Measurements from ENCODE around the gene PTPN7. TPM values are rescaled to one million over a fixed set of nuclear protein-coding genes. Genes with fewer than 3 reads are reported as not detected.

The PTPN7 gene
- total RNA-seq, 1 experiment from 2014 or later: not detected

DNA sequence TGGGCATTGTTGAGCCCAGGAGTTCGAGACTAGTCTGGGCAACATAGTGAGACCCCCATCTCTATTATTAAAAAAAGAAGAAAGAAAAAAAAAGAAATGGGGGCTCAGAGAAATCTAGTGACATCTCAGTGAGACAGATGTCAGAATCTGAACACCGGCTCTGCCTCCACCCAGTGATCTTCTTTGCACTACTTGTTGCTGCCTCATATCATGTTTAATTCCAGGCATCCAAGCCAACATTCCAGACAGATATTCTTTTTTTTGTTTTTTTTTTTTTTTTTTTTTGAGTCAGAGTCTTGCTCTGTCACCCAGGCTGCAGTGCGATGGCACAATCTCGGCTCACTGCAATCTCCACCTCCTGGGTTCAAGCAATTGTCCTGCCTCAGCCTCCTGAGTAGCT, 10.8 kb downstream of the PTPN7 start:
- no peaks in the 10 kb centered on the region for H3K9me3 ChIP-seq (ENCODE audit: low read length)
- H3K4me3 ChIP-seq (ENCODE audit: low read length): no peak overlapping the region
- BruUV-seq (replicated peaks): no TSS peak
- no peak for DNase-seq
- H3K79me2 ChIP-seq (ENCODE audit: low read length): no peaks in the 10 kb centered on the region
- POLR2A ChIA-PET (ENCODE audit: unreplicated experiment): no interaction called here
- H2AFZ ChIP-seq (ENCODE audit: low read length): no peak overlapping the region
- no peak overlapping the region for H3K4me2 ChIP-seq (ENCODE audit: low read length)
- H3K4me1 ChIP-seq (ENCODE audit: insufficient read depth, low read length): peaks cover 6% of the 10 kb centered on the region; the same call in 1 of the 2 replicates
- TF ChIP-seq, protein P1, sequence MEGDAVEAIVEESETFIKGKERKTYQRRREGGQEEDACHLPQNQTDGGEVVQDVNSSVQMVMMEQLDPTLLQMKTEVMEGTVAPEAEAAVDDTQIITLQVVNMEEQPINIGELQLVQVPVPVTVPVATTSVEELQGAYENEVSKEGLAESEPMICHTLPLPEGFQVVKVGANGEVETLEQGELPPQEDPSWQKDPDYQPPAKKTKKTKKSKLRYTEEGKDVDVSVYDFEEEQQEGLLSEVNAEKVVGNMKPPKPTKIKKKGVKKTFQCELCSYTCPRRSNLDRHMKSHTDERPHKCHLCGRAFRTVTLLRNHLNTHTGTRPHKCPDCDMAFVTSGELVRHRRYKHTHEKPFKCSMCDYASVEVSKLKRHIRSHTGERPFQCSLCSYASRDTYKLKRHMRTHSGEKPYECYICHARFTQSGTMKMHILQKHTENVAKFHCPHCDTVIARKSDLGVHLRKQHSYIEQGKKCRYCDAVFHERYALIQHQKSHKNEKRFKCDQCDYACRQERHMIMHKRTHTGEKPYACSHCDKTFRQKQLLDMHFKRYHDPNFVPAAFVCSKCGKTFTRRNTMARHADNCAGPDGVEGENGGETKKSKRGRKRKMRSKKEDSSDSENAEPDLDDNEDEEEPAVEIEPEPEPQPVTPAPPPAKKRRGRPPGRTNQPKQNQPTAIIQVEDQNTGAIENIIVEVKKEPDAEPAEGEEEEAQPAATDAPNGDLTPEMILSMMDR (conservative IDR thresholded peaks at IDR 0.05; ENCODE audit: low read depth, low read length): no peak
- no peak for TF ChIP-seq EZH2 (IDR thresholded peaks at IDR 0.05; ENCODE audit: low read length, unreplicated experiment)
- TF ChIP-seq EZH2phosphoT487 (IDR thresholded peaks at IDR 0.05; ENCODE audit: borderline replicate concordance, low read length): no peak
- no peaks in the 10 kb centered on the region for H3F3A ChIP-seq (ENCODE audit: low read length, unreplicated experiment)
- H3K27ac ChIP-seq (ENCODE audit: low read length): no peak overlapping the region
- no peak for ATAC-seq
- H3K27me3 ChIP-seq (ENCODE audit: low read length): no peaks in the 10 kb centered on the region
- H3K9ac ChIP-seq (ENCODE audit: low read length): no peak overlapping the region
- CTCF ChIA-PET: no interaction called here
- H3K36me3 ChIP-seq (ENCODE audit: low read depth, low read length): no peaks in the 10 kb centered on the region
- H4K20me1 ChIP-seq (ENCODE audit: low read length): no peaks in the 10 kb centered on the region
- H3K9me2 ChIP-seq (replicated peaks; ENCODE audit: low read length): no peaks in the 10 kb centered on the region
- intact Hi-C loops (cut with micrococcal nuclease): no loop called here

DNA sequence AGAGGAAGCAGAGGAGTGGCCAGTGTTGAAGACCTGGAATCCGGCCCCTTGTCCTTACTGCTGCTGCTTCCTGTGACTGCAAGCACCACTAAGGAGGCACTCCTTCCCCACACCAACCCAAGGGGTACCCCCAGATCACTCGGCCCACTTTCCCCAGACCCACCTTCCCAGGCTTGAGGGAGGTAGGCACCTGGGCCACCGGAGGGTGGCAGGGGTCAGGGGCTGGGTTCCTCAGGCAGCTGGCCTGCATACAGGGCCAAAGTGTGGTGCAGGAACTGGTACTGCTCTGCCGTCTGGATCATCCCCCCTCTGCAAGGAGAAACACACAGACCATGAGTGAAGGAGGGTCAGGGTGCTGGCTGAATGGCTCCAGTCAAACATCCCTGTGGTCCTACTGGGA, 12.0 kb downstream of the PTPN7 start:
- Histone ChIP-seq H3K4me2 (ENCODE audit: low read length) (no peak overlapping the region), H3F3A (ENCODE audit: low read length, unreplicated experiment) (no peaks in the 10 kb centered on the region), H3K27me3 (ENCODE audit: low read length) (no peaks in the 10 kb centered on the region), H3K27ac (ENCODE audit: low read length) (no peak overlapping the region), H3K4me1 (ENCODE audit: insufficient read depth, low read length) (peaks cover 8% of the 10 kb centered on the region; the same call in 1 of the 2 replicates), H3K9me3 (ENCODE audit: low read length) (no peaks in the 10 kb centered on the region), H3K9me2 (replicated peaks; ENCODE audit: low read length) (no peaks in the 10 kb centered on the region), H3K79me2 (ENCODE audit: low read length) (peaks cover 7% of the 10 kb centered on the region), H3K4me3 (ENCODE audit: low read length) (no peak overlapping the region), H4K20me1 (ENCODE audit: low read length) (no peaks in the 10 kb centered on the region), H3K36me3 (ENCODE audit: low read depth, low read length) (no peaks in the 10 kb centered on the region), H2AFZ (ENCODE audit: low read length) (no peak overlapping the region), H3K9ac (ENCODE audit: low read length) (no peak overlapping the region)
- TF ChIP-seq EZH2 (IDR thresholded peaks at IDR 0.05; ENCODE audit: low read length, unreplicated experiment): no peak
- TF ChIP-seq EZH2phosphoT487 (IDR thresholded peaks at IDR 0.05; ENCODE audit: borderline replicate concordance, low read length): no peak
- TF ChIP-seq, protein P1 (conservative IDR thresholded peaks at IDR 0.05; ENCODE audit: low read depth, low read length): no peak
- BruUV-seq (replicated peaks): no TSS peak
- POLR2A ChIA-PET (ENCODE audit: unreplicated experiment): no interaction called here
- intact Hi-C loops (cut with micrococcal nuclease): no loop called here
- ATAC-seq (no peak), DNase-seq (no peak)
- CTCF ChIA-PET: no interaction called here

DNA sequence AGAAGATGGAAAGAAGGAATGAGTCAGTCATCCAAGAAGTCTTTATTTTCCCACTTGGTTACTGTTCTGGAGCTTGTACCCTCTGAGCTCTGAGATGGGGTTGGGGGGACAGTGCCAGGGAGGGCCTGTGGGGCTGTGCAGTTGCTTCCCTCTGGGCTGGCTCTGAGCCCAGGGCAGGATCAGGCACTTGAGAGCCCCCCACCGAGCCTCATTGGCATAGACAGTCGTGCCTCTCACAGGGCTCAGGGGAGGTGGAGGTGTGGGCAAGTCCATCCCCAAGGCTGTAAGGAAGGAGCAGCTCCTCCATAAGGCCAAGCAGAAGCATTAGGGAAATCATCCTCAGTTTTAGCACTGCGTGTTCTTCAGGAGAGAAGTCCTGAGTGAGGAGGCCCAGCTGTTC, 13.4 kb downstream of the PTPN7 start:
- no peak overlapping the region for H3K4me3 ChIP-seq (ENCODE audit: low read length)
- H3F3A ChIP-seq (ENCODE audit: low read length, unreplicated experiment): no peaks in the 10 kb centered on the region
- H3K27me3 ChIP-seq (ENCODE audit: low read length): no peaks in the 10 kb centered on the region
- no peaks in the 10 kb centered on the region for H4K20me1 ChIP-seq (ENCODE audit: low read length)
- no peak overlapping the region for H3K9ac ChIP-seq (ENCODE audit: low read length)
- no peak overlapping the region for H3K27ac ChIP-seq (ENCODE audit: low read length)
- TF ChIP-seq EZH2phosphoT487 (IDR thresholded peaks at IDR 0.05; ENCODE audit: borderline replicate concordance, low read length) (no peak), EZH2 (IDR thresholded peaks at IDR 0.05; ENCODE audit: low read length, unreplicated experiment) (no peak)
- TF ChIP-seq, protein P1 (conservative IDR thresholded peaks at IDR 0.05; ENCODE audit: low read depth, low read length): no peak
- DNase-seq: no peak
- ChIA-PET CTCF (no interaction called here), POLR2A (ENCODE audit: unreplicated experiment) (no interaction called here)
- H3K9me3 ChIP-seq (ENCODE audit: low read length): no peaks in the 10 kb centered on the region
- no peak for ATAC-seq
- H3K9me2 ChIP-seq (replicated peaks; ENCODE audit: low read length): no peaks in the 10 kb centered on the region
- H2AFZ ChIP-seq (ENCODE audit: low read length): no peak overlapping the region
- H3K36me3 ChIP-seq (ENCODE audit: low read depth, low read length): no peaks in the 10 kb centered on the region
- H3K4me2 ChIP-seq (ENCODE audit: low read length): no peak overlapping the region
- peaks cover 14% of the 10 kb centered on the region; the same call in 1 of the 2 replicates for H3K4me1 ChIP-seq (ENCODE audit: insufficient read depth, low read length)
- no TSS peak for BruUV-seq (replicated peaks)
- intact Hi-C loops (cut with micrococcal nuclease): no loop called here
- peaks cover 21% of the 10 kb centered on the region for H3K79me2 ChIP-seq (ENCODE audit: low read length)

Data from PC-3 (cell line).